SJSA1 (cell line): Measurements from ENCODE around the gene MAB21L4. TPM values are rescaled to one million over a fixed set of nuclear protein-coding genes. Genes with fewer than 3 reads are reported as not detected.

Experiments used
- DNase-seq, 2 experiments: peaks; one replicate each; pipeline ENCODE4 v3.0.0-alpha.2; 2015 to 2020; ENCODE audit warnings: low spot score in 2 of 2, low read depth in 1 of 2
- H3K27ac ChIP-seq: fragments of 250-450 bp; sonication (Bioruptor Pico); 2 replicates; pipeline ENCODE4 v1.5.1; 2020; ENCODE audit warnings: mild to moderate bottlenecking, moderate library complexity
- H3K27me3 ChIP-seq: fragments of 250-450 bp; sonication (Bioruptor Pico); replicated peaks from 2 replicates; pipeline ENCODE4 v1.5.1; 2020; ENCODE audit warnings: mild to moderate bottlenecking, moderate library complexity
- H3K36me3 ChIP-seq: fragments of 250-450 bp; sonication (Bioruptor Pico); 2 replicates; pipeline ENCODE4 v1.5.1; 2020; ENCODE audit warnings: mild to moderate bottlenecking
- H3K4me1 ChIP-seq: fragments of 250-450 bp; sonication (Bioruptor Pico); replicated peaks from 2 replicates; pipeline ENCODE4 v1.6.1; 2021; ENCODE audit warnings: mild to moderate bottlenecking
- H3K4me3 ChIP-seq: fragments of 250-450 bp; sonication (Bioruptor Pico); 2 replicates; pipeline ENCODE4 v1.5.1; 2020; ENCODE audit warnings: mild to moderate bottlenecking
- H3K9me3 ChIP-seq: fragments of 250-450 bp; sonication (Bioruptor Pico); replicated peaks from 2 replicates; pipeline ENCODE4 v1.5.1; 2020; ENCODE audit warnings: mild to moderate bottlenecking
- total RNA-seq: library from RNA; depleted of rRNA; stranded (reverse); fragments of >200 nt; shearing (Covaris generic); gene quantifications from 2 replicates; pipeline ENCODE4 v1.2.3, GENCODE V29; 2014

The MAB21L4 gene
- total RNA-seq, 1 experiment from 2014 or later, result 0.42 TPM

- Histone ChIP-seq H3K4me3 (no peak overlapping the region), H3K4me1 (peaks cover 70% of the 10 kb centered on the region), H3K27ac (peak overlapping the region; percentile 94), H3K27me3 (no peaks in the 10 kb centered on the region), H3K9me3 (no peaks in the 10 kb centered on the region), H3K36me3 (no peaks in the 10 kb centered on the region)
- DNase-seq, result peak in 1 of 2 experiments; percentile 46
Observed at GRCh38 chr2:240919786-240920782, 24.1 kb upstream of the MAB21L4 start.

GRCh38 chr2:240919161-240919781, 23.3 kb upstream of the MAB21L4 start:
- Histone ChIP-seq H3K36me3 (no peaks in the 10 kb centered on the region), H3K4me1 (peaks cover 78% of the 10 kb centered on the region), H3K27ac (no peak overlapping the region), H3K27me3 (no peaks in the 10 kb centered on the region), H3K4me3 (no peak overlapping the region), H3K9me3 (no peaks in the 10 kb centered on the region)
- peak in 1 of 2 experiments; percentile 41 for DNase-seq

DNA sequence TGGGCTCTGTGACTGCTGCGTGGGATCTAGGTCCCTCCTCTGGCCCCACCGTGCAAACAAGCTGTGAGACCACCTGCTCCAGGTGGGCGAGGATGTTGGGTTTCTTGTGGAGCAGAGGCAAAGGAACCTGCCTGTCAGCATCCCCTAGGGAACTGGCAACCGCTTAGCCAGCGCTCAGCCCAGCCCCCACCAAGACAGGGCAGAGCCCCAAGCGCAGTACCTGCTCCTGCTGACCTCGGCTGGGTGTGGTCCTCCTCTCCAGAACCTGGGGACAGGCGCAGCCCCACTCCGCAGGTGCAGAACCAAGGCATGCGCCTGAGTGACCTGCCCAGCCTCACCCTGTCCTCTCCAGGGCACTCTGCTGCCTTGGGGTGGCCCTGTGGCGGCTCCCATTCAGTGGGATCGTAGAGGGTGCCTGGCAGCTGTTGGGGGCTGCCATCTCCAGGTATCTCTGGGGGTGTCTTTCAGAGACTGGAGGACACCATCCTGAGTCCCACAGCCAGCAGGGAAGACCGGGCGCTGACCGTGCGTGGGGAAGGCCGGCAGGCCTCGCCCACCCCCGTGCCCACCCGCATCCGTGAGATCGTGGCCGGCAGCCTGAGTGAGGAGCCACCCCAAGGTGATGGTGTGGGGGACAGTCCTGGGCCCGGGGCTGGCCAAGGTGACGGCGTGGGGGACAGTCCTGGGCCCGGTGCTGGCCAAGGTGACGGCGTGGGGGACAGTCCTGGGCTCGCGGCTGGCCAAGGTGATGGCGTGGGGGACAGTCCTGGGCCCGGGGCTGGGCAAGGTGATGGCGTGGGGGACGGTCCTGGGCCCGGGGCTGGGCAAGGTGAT, 22.5 kb upstream of the MAB21L4 start:
- H3K27ac ChIP-seq, result no peak overlapping the region
- peaks cover 86% of the 10 kb centered on the region for H3K4me1 ChIP-seq
- H3K36me3 ChIP-seq, result no peaks in the 10 kb centered on the region

DNA sequence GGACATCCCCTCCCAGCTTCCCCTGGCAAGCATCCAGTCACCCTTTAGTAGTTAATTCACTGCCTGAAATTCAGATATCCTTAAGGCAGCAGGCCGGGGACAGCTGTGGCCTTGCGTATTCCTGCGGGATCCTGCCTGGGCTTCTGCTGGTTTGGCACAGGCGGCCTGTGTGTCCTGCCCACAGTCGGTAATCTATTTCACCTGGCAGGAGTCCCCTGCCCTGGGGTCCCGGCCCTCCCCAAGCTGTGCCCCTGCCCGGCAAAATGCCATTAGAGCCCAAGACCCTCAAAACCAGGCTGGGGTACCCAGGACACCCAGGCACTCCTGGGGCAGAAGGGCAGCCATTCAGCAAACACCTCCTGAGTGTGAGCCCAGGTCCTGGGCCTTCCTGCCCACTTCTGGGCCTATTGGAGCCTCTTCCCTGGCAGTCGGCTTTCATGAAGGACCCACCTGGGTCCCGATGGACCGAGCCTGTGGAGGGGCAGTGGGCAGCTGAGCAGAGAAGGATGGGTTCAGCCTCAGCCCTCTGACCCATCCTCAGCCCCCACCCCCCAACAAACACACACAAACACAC, 21.8 kb upstream of the MAB21L4 start:
- Histone ChIP-seq H3K36me3 (no peaks in the 10 kb centered on the region), H3K4me3 (no peak overlapping the region), H3K4me1 (peaks cover 90% of the 10 kb centered on the region), H3K9me3 (no peaks in the 10 kb centered on the region), H3K27ac (peak overlapping the region; percentile 55), H3K27me3 (no peaks in the 10 kb centered on the region)
- DNase-seq, result peak in 1 of 2 experiments; percentile 58

More for the DNA sequence above, 22.5 kb upstream of the MAB21L4 start:
- Histone ChIP-seq H3K9me3 (no peaks in the 10 kb centered on the region), H3K4me3 (no peak overlapping the region), H3K27me3 (no peaks in the 10 kb centered on the region)
- DNase-seq, result peak in 1 of 2 experiments; percentile 41

DNA sequence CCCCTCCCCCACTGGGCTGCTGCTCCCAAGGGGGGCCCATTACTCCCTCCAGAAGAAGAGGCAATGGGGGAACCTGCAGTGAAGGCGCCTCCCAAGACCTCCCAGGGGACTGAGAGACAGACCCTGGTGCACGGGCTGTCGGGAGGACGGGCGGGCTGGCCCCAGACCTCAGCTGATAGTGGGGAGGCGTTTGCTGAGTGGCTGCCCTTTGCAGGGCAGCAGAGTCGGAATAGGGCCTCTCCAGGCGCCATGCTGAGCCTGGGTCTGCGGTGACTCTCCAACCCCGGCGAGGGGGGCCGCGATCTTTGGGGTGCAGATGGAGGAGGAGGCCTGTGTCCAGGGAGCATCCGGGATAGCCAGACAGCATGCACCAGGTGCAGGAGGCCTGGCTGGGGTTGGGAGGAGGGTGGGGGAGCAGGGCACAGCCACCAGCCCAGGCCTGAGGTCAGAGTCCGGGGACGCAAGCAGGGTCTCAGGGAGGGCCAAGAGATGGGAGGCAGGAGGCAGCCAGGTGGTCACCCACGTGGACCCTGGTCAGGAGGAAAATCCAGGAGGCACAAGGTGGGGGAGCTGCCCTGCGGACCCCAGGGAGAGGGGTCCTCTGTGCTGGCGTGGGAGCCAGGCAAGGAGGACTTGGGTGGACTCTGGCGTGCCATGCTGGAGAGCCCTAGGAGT, 21.2 kb upstream of the MAB21L4 start:
- DNase-seq, result peak in 1 of 2 experiments; percentile 43
- Histone ChIP-seq H3K9me3 (no peaks in the 10 kb centered on the region), H3K27ac (peak overlapping the region; percentile 55), H3K36me3 (no peaks in the 10 kb centered on the region), H3K4me3 (no peak overlapping the region), H3K4me1 (peaks cover 90% of the 10 kb centered on the region), H3K27me3 (no peaks in the 10 kb centered on the region)

GRCh38 chr2:240916571-240917008, 20.6 kb upstream of the MAB21L4 start:
- H3K4me3 ChIP-seq, result no peak overlapping the region
- peaks cover 90% of the 10 kb centered on the region for H3K4me1 ChIP-seq
- H3K9me3 ChIP-seq, result no peaks in the 10 kb centered on the region
- peak; percentile 91 to 96 for DNase-seq
- H3K36me3 ChIP-seq, result no peaks in the 10 kb centered on the region
- H3K27me3 ChIP-seq, result no peaks in the 10 kb centered on the region
- peak overlapping the region; percentile 55 for H3K27ac ChIP-seq

DNA sequence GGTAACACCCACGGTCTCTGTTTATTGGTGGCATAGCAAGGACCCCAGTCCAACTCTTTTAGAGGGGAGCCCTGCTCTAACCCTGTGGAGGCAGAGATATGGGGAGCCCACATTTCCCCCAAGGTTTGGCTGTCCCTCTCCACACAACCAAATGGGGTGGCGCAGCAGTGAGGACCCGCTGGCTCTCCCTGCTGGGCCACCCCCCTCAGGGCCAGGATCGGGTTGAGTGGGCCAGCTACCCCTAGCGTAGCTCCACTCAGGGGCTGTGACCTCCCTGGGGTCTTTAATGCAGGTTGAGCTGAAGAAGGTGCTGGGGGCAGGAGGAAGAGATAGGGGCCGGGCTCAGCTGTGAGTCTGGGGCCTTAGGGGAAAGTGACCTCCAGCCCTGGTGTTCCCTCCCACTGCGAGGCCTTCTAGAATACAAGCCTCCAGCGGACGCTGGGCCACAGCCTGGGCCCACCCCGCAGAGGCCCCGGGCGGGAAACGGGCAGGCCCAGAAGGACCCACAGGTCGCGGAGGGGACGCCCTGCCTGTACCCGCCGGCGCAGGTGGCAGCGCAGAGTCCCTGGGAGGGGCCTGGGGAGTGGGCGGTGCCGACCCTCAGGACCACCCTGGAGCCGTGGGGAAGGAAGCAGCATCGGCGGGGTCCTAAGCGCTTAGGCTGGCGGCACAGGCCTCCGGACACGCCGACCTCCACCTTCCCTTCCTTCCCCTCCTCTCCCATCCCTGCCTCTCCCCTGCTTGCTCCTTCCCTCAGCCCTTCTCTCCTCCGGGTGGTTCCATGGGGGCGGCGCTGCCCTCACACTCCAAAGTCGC, 19.8 kb upstream of the MAB21L4 start:
- DNase-seq, result no peak
- no peaks in the 10 kb centered on the region for H3K27me3 ChIP-seq
- peak overlapping the region; percentile 41; the same call in 1 of the 2 replicates for H3K27ac ChIP-seq
- peaks cover 90% of the 10 kb centered on the region for H3K4me1 ChIP-seq
- H3K4me3 ChIP-seq, result no peak overlapping the region
- no peaks in the 10 kb centered on the region for H3K9me3 ChIP-seq
- H3K36me3 ChIP-seq, result no peaks in the 10 kb centered on the region

GRCh38 chr2:240914645-240915525, 18.9 kb upstream of the MAB21L4 start:
- Histone ChIP-seq H3K27ac (peak overlapping the region; percentile 41; the same call in 1 of the 2 replicates), H3K4me1 (peaks cover 90% of the 10 kb centered on the region), H3K9me3 (no peaks in the 10 kb centered on the region), H3K4me3 (no peak overlapping the region), H3K27me3 (no peaks in the 10 kb centered on the region), H3K36me3 (no peaks in the 10 kb centered on the region)
- DNase-seq, result peak in 1 of 2 experiments; percentile 46

DNA sequence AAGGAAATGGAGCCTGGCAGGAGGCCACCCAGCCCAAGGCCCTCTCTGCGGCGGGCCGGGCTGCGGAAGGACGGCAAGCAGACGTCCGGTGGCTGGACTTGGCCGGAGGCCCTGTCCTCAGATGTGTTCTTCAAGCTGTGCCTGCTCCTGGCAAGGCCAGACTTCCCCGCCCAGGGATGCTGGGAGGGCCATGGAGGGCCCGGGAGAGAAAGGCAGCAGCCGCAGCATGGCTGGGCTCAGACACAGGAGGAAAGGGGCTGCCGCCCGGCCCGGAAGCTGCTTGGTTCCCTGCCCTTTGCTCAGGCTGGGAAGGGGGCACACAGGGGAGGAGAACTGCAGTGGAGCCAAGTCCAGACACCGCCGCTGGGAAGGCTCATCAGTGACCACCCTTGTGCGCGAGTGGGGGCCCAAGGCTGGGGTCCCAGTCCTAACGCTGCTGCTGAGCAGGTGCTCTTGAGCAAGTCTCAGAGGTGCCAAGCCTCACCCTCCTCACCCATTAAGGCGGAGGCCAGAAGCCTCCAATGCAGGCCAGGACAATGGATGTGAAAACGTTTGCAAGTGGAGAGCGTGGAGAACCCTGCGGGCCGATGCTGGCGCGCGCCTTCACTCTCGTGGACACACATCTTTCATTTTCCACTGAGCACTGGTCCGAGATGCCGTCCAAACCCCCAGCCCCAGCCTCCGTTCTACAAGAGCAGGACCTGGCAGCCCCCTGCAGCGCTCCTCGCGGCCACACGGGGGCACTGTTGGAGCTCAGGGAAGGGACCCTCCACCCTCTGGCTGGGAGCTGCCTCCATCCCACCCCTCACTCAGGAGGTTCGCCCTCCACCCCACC, 18.1 kb upstream of the MAB21L4 start:
- peaks cover 84% of the 10 kb centered on the region for H3K4me1 ChIP-seq
- DNase-seq, result peak; percentile 68 to 73

DNA sequence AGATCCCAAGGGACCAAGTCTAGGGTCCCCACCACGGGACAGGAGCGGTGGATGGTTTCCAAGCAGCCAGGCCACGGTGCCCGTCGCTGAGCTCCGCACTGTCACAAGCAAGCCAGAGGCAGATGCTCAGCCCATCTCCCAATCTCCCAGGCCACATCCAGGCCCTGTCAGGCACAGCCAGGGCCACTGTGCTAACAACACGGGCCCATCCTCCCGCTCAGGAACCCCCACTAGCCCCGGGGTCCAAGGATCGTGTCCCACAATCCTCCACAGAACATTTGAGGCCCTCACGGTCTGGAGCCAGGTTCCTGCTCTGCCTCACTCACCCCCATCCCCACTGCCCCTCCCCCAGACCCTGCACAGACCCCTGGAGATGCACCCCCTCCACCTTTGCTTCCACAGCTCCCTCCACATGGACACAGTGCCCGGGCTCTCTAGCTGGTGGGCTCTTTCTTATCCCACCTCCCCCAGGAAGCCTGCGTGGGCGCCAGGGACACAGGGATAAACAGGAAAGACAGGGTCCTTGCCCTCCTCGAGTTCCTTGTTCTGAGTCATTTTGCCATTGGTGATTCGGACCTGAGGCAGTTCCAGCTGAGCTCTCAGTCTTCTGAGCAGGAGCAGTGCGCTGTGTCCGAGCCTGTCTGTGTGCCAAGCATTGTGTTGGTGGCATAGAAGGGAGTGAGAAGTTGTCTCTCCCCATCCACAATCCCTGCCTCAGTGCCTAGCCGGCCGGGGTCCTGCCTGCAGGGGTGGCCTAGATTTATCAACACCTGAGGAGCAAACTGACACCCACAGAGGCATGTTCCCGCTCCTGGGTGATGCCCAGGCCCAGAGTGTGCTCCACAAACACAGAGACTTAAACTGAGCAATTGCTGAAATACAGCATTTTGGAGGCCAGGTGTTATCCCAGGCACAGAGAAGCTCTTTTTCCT, 17.2 kb upstream of the MAB21L4 start:
- Histone ChIP-seq H3K4me1 (peaks cover 81% of the 10 kb centered on the region), H3K36me3 (no peaks in the 10 kb centered on the region), H3K9me3 (no peaks in the 10 kb centered on the region), H3K4me3 (no peak overlapping the region), H3K27me3 (no peaks in the 10 kb centered on the region), H3K27ac (peak overlapping the region; percentile 92)
- DNase-seq, result peak in 1 of 2 experiments; percentile 48

More for the DNA sequence above, 18.1 kb upstream of the MAB21L4 start:
- Histone ChIP-seq H3K27me3 (no peaks in the 10 kb centered on the region), H3K4me3 (no peak overlapping the region), H3K27ac (peak overlapping the region; percentile 92), H3K36me3 (no peaks in the 10 kb centered on the region), H3K9me3 (no peaks in the 10 kb centered on the region)
